Sigmoid colon (tissue), 3 donors: ENCODE measurements around the gene ERVH48-1.

Experiments
- POLR2A ChIP-seq, 2 donors: fragments of 450-650 bp; IDR thresholded peaks; one replicate each; pipeline ENCODE4 v1.6.1; 2016; ENCODE audit warnings: antibody characterized with exemption in 2 of 2, mild to moderate bottlenecking in 2 of 2, moderate library complexity in 2 of 2
- TF ChIP-seq, protein P1 (sequence below), 4 experiments: fragments of 450-650 bp in 3 of 4; fragments of 200-600 bp in 1 of 4; IDR thresholded peaks; one replicate each; pipeline ENCODE4 v1.5.1; 2016 to 2019; ENCODE audit warnings: antibody characterized with exemption in 4 of 4, mild to moderate bottlenecking in 3 of 4, moderate library complexity in 2 of 4

DNA sequence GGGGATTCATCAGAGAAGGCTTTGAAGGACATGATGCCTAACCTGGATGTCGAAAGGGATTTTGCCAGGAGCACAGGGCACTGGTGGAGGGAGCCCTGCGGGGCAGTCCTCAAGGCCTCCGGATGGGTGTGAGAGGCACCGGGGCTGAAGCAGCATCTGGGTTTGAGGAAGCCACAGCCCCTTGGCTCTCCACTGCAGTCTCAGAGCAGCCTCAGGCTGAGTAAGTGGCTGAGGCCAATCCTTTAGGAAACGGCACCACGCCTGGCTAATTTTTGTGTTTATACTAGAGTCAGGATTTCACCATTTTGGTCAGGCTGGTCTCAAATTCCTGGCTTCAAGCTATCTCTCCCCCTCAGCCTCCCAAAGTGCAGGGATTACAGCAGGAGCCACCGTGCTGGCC lies 12.0 kb downstream of the ERVH48-1 start:
- TF ChIP-seq POLR2A (IDR thresholded peaks at IDR 0.05), result no peak
- TF ChIP-seq, protein P1, sequence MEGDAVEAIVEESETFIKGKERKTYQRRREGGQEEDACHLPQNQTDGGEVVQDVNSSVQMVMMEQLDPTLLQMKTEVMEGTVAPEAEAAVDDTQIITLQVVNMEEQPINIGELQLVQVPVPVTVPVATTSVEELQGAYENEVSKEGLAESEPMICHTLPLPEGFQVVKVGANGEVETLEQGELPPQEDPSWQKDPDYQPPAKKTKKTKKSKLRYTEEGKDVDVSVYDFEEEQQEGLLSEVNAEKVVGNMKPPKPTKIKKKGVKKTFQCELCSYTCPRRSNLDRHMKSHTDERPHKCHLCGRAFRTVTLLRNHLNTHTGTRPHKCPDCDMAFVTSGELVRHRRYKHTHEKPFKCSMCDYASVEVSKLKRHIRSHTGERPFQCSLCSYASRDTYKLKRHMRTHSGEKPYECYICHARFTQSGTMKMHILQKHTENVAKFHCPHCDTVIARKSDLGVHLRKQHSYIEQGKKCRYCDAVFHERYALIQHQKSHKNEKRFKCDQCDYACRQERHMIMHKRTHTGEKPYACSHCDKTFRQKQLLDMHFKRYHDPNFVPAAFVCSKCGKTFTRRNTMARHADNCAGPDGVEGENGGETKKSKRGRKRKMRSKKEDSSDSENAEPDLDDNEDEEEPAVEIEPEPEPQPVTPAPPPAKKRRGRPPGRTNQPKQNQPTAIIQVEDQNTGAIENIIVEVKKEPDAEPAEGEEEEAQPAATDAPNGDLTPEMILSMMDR (IDR thresholded peaks at IDR 0.05), result no peak
